Liver (tissue), 9 donors: ENCODE measurements around the gene EFNA3. TPM values are rescaled to one million over a fixed set of nuclear protein-coding genes. Genes with fewer than 3 reads are reported as not detected.
A peak's percentile ranks its signal among the peaks of the same experiment; 100 is the strongest.

Experiments used
- DNase-seq: peaks from one replicate; pipeline ENCODE4 v3.0.0-alpha.2; 2017; ENCODE audit warnings: low spot score
- H3K27ac ChIP-seq, 2 donors: one replicate each; pipeline ENCODE4 v1.7.0; 2013; ENCODE audit warnings: inconsistent platforms in 2 of 2, low read length in 2 of 2, control low read depth in 1 of 2, low read depth in 1 of 2, mild to moderate bottlenecking in 1 of 2
- H3K27me3 ChIP-seq, 4 donors: one replicate each; pipeline versions ENCODE4 v1.6.1 to v1.7.0; 2013; ENCODE audit warnings: low read length in 3 of 4, inconsistent platforms in 1 of 4, mild to moderate bottlenecking in 1 of 4, moderate library complexity in 1 of 4; ENCODE audit not compliant: control insufficient read depth in 4 of 4, insufficient read depth in 4 of 4
- H3K36me3 ChIP-seq, 4 donors: one replicate each; pipeline versions ENCODE4 v1.6.1 to v1.7.0; 2013; ENCODE audit warnings: low read length in 3 of 4, mild to moderate bottlenecking in 3 of 4, low read depth in 1 of 4, moderate library complexity in 1 of 4; ENCODE audit not compliant: control insufficient read depth in 4 of 4, insufficient read depth in 3 of 4
- H3K4me1 ChIP-seq, 4 donors: one replicate each; pipeline versions ENCODE4 v1.6.1 to v1.7.0; 2013; ENCODE audit warnings: low read length in 3 of 4, mild to moderate bottlenecking in 3 of 4, moderate library complexity in 1 of 4; ENCODE audit not compliant: control insufficient read depth in 4 of 4, insufficient read depth in 4 of 4
- H3K4me3 ChIP-seq, 3 donors: one replicate each; pipeline versions ENCODE4 v1.6.1 to v1.7.0; 2013; ENCODE audit warnings: low read length in 3 of 3, control low read depth in 1 of 3, low read depth in 1 of 3, mild to moderate bottlenecking in 1 of 3
- H3K9ac ChIP-seq, 2 donors: one replicate each; pipeline ENCODE4 v1.7.0; 2013; ENCODE audit warnings: low read length in 2 of 2, mild to moderate bottlenecking in 2 of 2, moderate library complexity in 2 of 2, control low read depth in 1 of 2, low read depth in 1 of 2
- H3K9me3 ChIP-seq, 4 donors: one replicate each; pipeline versions ENCODE4 v1.6.1 to v1.7.0; 2013; ENCODE audit warnings: low read length in 3 of 4; ENCODE audit not compliant: control insufficient read depth in 4 of 4
- EGR1 ChIP-seq, 2 donors: IDR thresholded peaks; 2 replicates each; pipeline ENCODE4 v1.6.1; 2016 to 2018; ENCODE audit warnings: antibody characterized with exemption in 2 of 2, low read depth in 2 of 2
- FOXA1 ChIP-seq: IDR thresholded peaks from 2 replicates; pipeline ENCODE4 v1.6.1; 2016; ENCODE audit warnings: antibody characterized with exemption
- FOXA2 ChIP-seq: IDR thresholded peaks from 2 replicates; pipeline ENCODE4 v1.6.1; 2016; ENCODE audit warnings: antibody characterized with exemption
- HNF4A ChIP-seq, 2 donors: conservative IDR thresholded peaks; 2 replicates each; pipeline ENCODE4 v1.6.1; 2016; ENCODE audit warnings: antibody characterized with exemption in 2 of 2, mild to moderate bottlenecking in 2 of 2
- HNF4G ChIP-seq: IDR thresholded peaks from 2 replicates; pipeline ENCODE4 v1.6.1; 2016; ENCODE audit warnings: antibody characterized with exemption
- JUND ChIP-seq, 2 donors: IDR thresholded peaks; 2 replicates each; pipeline ENCODE4 v1.6.1; 2016; ENCODE audit warnings: antibody characterized with exemption in 2 of 2
- MAX ChIP-seq: IDR thresholded peaks from 2 replicates; pipeline ENCODE4 v1.6.1; 2016; ENCODE audit warnings: antibody characterized with exemption
- RAD21 ChIP-seq, 2 donors: IDR thresholded peaks; 2 replicates each; pipeline ENCODE4 v1.6.1; 2016; ENCODE audit warnings: antibody characterized with exemption in 2 of 2, mild to moderate bottlenecking in 2 of 2
- RXRA ChIP-seq, 2 donors: IDR thresholded peaks; 2 replicates each; pipeline ENCODE4 v1.6.1; 2017 to 2018; ENCODE audit warnings: antibody characterized with exemption in 2 of 2, mild to moderate bottlenecking in 1 of 2
- SP1 ChIP-seq: IDR thresholded peaks from 2 replicates; pipeline ENCODE4 v1.6.1; 2018; ENCODE audit warnings: antibody characterized with exemption, mild to moderate bottlenecking
- ZBTB33 ChIP-seq: IDR thresholded peaks from 2 replicates; pipeline ENCODE4 v1.6.1; 2016; ENCODE audit warnings: antibody characterized with exemption
- WGBS: extraction: QIAGEN DNeasy Blood & Tissue Kit; methylation state at CpG from one replicate; pipeline ENCODE4 v1.1.7; 2013; 5-methylcytosine and 5-hydroxymethylcytosine counted together
- polyA plus RNA-seq, 2 donors: library from polyadenylated mRNA; stranded (reverse) in 1 of 2; unstranded in 1 of 2; fragments of 200-250 nt in 1 of 2; fragments of >200 nt in 1 of 2; fragmentation: Nextera tagmentation in 1 of 2; extraction: Ambion mirVana in 1 of 2; gene quantifications; one replicate each; pipeline versions ENCODE4 v1.2.1 to v1.2.3, GENCODE V29; 2013 to 2015
- total RNA-seq, 2 donors: library from RNA; depleted of rRNA; stranded (reverse); fragments of >200 nt; gene quantifications; one replicate each; pipeline ENCODE4 v1.2.3, GENCODE V29; 2014
- donor health status: healthy.
- donor health status: healthy.
- donor health status: healthy.
- donor health status: healthy.
- donor health status: healthy.

EFNA3 gene
- total and polyA plus RNA-seq, 4 donors: 0.47 to 3.7 (median 1.1) TPM

- Histone ChIP-seq H3K4me3 (peak within 1 kb of the TSS; percentile 70 to 86 (median 71)), H3K27me3 (no peaks in the 10 kb centered on the region), H3K9me3 (no peaks in the 10 kb centered on the region), H3K4me1 (peaks cover 7 to 36% (median 30%) of the 10 kb centered on the region in 4 donors), H3K36me3 (peaks cover 0 to under 1% (median 0%) of the 10 kb centered on the region in 4 donors), H3K9ac (peak within 1 kb of the TSS in 1 of 2 donors; percentile 58), H3K27ac (peak within 1 kb of the TSS; percentile 71 to 76)
- under 1% methylated on average over 57 of the region's 57 CpGs for WGBS
- no peak for TF ChIP-seq MAX
- peak; percentile 50 for TF ChIP-seq SP1
- TF ChIP-seq HNF4G: no peak
- TF ChIP-seq RXRA (IDR thresholded peaks at IDR 0.05): peak in 1 of 2 donors; percentile 59
- peak in 1 of 2 donors; percentile 35 for TF ChIP-seq RAD21 (IDR thresholded peaks at IDR 0.05)
- peak; percentile 73 for DNase-seq
Observed at GRCh38 chr1:155063550-155064110, 15.0 kb upstream of the EFNA3 start, which contains the start of gene EFNA4. Gene EFNA4, plus strand, starts transcription at chr1:155063740. Its CDS starts 84 bp downstream, at chr1:155063824.

- H3K27me3 ChIP-seq: no peaks in the 10 kb centered on the region
- no peak for DNase-seq
- H3K36me3 ChIP-seq: no peaks in the 10 kb centered on the region
- no peak overlapping the region for H3K9ac ChIP-seq
- no peaks in the 10 kb centered on the region for H3K9me3 ChIP-seq
- H3K4me3 ChIP-seq: peak overlapping the region in 2 of 3 donors; percentile 71 to 86
- TF ChIP-seq SP1 (no peak), FOXA2 (no peak), FOXA1 (no peak), RAD21 (IDR thresholded peaks at IDR 0.05) (no peak), JUND (IDR thresholded peaks at IDR 0.05) (no peak), EGR1 (IDR thresholded peaks at IDR 0.05; ENCODE audit: low read depth in 2 of 2) (no peak), RXRA (IDR thresholded peaks at IDR 0.05) (no peak), MAX (no peak), ZBTB33 (no peak)
- peak overlapping the region in 1 of 2 donors; percentile 76 for H3K27ac ChIP-seq
- WGBS: 10% methylated on average over 14 of the region's 14 CpGs
- H3K4me1 ChIP-seq: peaks cover 7 to 36% (median 30%) of the 10 kb centered on the region in 4 donors
Observed at GRCh38 chr1:155064111-155064831, 14.4 kb upstream of the EFNA3 start.

- Histone ChIP-seq H3K4me1 (peaks cover 7 to 36% (median 30%) of the 10 kb centered on the region in 4 donors), H3K27me3 (no peaks in the 10 kb centered on the region), H3K4me3 (no peak overlapping the region), H3K36me3 (no peaks in the 10 kb centered on the region), H3K27ac (no peak overlapping the region), H3K9me3 (no peaks in the 10 kb centered on the region), H3K9ac (no peak overlapping the region)
- 58% methylated on average over 5 of the region's 5 CpGs for WGBS
- DNase-seq: no peak
- TF ChIP-seq MAX: no peak
- peak in 1 of 2 donors; percentile 24 for TF ChIP-seq HNF4A (conservative IDR thresholded peaks at IDR 0.05)
Observed at GRCh38 chr1:155064832-155065429, 13.7 kb upstream of the EFNA3 start.
